GM21529 (cell line): ENCODE measurements around the gene PER1.
A peak's percentile ranks its signal among the peaks of the same experiment; 100 is the strongest.
"Not testable (repeated sequence)": the region's sequence is repeated elsewhere in the genome, so short reads cannot be mapped to it uniquely, and the experiment has no call there.

Source experiments
- ATAC-seq: cut with Tn5 transposase; IDR thresholded peaks from one replicate; pipeline ENCODE4 v1.9.1; 2021; ENCODE audit not compliant: unreplicated experiment

Gene PER1

DNA sequence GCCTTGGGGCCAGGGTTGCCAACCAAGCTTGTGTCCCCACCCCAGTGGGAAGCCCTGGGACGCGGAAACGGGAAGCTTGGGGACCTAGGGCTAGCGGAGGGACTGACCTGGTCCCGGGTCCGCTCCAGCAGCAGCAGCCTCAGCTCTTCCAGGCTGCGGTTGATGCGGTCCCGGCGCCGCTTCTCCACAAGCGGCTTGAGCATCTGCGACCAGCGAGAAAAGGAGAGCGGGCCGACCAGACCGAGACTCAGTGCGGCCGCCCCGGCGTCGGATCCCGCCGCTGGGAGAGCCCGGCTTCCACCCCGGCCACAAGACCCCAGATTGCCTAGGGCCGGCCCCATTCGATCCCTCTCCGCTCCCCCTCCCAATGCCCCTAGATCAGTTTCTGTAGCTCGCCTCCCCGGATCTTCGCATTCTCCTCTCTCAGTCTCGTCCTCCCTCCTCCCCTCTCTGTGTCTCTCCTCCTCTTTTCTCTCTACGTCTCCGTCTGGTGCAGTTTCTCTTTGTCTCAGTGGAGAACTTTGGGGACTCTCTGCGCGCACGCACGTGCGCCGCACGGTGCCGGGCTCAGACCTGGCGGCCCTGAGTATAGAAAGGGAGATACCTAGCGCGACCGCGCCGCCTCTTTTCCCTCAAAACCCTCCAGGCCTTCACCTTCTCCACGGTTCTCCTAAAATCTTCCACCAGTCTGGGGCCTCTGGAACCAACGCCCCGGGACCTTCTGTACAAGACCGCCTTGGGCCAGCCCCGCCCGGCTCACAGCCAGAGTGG is 29.1 kb downstream of the PER1 start:
- no peak for ATAC-seq

DNA sequence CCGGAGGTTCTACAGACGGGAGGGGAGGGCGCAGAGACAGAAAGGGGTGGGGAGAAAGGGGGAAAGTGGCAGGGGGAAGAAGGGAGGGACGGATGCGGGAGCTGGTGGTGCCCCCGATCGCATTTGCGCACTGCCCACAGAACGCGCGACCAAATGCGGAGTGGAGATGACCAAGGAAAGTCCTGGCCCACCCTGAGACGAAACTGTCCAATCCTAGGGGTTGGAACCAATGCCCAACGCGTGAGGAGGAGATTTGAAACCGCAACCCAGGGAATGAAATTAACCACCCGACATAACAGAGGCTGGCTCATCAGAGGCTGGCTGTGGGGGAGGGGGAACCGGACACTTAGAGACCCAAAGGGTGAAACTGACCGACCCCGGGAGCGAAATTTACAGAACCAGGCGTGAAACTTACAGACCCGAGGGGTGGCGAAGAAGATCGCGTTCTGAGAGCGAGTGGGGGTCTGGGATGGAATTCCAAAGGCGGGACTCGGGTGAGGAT is 29.7 kb downstream of the PER1 start:
- ATAC-seq, result no peak

DNA sequence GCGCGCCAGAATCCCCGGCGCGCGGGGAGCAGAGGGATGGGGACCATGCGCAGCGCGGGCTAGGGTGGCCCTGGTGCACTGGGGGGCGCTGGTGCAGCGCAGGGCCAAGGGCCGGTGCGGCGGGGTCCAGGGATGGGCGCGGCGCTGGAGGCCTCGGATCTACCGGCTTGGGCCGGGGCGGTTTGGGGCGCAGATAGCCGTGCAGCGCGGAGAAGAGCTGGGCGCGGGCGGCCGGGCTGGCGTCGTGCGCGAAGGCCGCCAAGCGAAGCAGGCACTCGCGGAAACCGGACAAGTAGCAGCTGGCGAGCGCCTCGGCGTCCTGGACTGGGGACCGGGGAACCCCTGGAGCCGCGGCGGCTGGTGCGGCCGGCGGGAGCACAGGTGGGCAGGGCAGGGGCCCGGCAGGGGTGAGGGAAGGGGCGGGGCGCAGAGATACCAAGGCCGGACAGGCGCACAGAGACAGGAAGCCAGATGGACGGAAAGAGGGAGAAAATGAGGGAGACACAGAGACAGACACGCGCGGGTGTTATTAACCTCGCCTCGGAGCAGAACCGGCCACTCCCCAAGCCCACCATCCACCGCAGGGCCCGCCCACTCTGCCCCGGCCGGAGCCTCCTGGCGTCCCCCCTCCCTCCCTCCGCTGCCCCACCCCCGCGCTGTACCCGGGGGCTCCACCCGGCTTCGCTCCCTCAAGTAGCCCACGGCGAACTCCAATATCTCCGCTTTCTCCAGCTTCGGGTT is 30.4 kb downstream of the PER1 start:
- peak; percentile 28 for ATAC-seq

DNA sequence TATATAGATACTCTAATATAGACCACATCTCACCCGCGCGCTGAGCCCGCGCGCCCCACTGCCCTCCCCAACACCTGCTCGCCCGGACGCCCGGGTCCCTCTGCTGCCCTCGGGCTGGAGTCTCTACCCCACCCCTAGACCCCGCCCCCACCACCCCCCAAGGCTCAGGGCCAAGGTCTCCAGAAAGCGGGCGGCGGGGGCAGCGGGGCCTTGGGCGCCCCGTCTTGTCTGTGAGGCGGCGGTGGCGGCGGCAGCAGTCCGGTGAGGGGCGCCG is 30.9 kb downstream of the PER1 start:
- peak; percentile 1 for ATAC-seq

DNA sequence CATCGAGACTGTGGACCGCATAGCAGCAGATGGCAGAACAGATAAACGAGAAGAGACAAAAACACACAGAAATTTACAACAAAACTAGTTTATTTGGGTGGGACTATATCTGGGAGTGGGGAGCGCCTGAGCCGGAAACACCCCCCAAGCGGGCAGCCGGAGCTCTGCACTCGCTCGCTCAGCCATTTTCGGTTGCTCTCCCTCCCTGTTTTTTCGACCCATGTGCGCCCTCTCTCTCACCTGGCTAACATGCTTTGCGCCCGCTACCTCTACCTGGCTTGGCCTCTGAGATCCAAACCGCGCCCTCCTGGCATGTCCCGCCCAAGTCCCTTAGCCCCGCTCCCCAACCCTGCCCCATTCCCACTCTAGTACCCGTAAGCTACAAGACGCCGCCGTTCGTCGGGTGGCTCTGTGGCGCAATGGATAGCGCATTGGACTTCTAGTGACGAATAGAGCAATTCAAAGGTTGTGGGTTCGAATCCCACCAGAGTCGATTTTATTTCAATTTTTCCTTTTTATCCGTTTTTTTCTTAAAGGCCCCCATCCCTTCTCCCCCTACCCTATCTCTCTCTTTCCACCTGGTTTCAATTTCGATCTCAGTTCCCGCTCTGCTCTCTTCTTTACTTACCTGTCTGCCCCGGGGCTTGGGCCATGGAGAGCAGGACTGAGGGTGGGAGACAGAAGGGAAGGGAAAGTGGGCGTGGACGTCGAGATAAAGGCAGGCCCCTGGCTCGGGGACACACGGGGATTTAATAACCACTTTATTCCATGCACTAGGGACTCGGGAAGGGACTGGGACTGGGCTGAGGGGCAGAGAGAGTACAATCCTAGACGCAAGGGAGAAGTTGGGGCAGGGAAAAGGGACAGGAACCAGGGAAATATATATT is 31.4 kb downstream of the PER1 start:
- no peak for ATAC-seq

DNA sequence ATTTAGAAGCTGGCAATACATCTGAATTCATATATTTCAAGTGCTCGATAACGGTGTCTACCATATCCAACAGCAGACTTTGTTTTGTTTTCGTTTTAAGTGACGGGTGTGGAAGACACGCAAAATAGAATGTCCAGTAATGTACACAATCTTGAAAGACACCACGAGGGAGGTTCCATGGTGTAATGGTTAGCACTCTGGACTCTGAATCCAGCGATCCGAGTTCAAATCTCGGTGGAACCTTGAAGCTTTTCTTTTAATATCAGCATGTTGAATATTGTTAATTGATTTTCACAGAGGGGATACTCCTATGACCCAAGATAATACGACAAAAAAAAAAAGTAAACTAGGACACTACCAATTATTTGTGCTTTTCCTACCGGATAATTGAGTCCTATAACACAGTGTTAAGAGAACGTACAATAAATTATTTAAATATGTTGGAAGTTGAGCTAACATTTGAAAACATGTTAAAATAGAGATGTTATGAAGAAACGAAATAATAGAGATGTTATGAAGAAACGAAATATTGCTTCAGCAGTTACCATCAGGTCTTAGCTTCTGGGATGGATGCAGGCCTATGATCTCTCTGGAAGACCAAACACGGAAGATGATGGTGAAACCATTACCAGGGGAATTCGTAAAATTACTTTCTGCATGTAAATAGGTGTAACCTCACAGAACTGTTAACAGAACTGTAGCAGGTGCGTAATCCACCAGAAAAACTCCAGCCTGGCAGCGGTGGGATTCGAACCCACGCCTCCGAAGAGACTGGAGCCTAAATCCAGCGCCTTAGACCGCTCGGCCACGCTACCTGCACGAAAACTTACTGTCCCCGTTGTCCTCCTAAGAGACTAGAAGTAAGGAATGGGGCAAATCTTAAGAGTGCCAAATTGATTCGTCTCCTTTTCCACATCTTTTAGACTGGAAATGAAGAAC is 32.4 kb downstream of the PER1 start:
- peak; percentile 37 for ATAC-seq

DNA sequence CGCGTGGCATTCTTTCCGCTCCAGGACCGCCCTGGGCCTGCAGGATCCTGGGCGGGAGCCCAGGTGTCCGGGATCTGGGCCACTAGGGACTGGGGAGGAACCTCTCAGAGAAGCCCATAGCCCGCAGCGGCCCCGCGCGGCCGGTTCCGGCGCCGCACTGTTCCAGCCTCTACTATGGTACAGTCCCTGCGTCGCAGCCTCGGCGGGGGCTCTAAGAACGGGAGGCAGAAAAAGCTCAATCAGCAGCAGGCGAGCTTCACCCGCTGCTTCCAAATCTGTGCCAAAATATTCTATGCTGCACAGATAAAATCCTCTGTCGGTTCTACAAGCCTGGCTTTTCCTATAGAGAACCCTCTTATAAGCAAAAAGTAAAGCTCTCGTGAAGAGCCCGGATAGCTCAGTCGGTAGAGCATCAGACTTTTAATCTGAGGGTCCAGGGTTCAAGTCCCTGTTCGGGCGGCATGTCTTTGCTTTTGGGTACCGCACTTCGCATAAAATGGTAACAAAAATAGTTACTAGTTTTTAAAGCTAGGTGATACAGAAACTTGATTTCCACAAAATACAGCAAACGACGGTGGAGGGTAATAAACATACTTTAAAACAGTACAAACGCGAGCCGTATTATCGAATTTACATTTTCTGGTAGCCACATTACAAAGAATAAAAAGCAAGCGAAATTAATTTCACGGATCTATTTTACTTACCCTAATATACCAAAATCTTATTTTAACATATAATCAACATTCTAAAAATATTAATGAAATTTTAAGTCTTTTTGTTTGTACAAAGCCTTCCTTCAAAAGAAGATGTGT is 33.2 kb downstream of the PER1 start:
- ATAC-seq, result peak; percentile 39

DNA sequence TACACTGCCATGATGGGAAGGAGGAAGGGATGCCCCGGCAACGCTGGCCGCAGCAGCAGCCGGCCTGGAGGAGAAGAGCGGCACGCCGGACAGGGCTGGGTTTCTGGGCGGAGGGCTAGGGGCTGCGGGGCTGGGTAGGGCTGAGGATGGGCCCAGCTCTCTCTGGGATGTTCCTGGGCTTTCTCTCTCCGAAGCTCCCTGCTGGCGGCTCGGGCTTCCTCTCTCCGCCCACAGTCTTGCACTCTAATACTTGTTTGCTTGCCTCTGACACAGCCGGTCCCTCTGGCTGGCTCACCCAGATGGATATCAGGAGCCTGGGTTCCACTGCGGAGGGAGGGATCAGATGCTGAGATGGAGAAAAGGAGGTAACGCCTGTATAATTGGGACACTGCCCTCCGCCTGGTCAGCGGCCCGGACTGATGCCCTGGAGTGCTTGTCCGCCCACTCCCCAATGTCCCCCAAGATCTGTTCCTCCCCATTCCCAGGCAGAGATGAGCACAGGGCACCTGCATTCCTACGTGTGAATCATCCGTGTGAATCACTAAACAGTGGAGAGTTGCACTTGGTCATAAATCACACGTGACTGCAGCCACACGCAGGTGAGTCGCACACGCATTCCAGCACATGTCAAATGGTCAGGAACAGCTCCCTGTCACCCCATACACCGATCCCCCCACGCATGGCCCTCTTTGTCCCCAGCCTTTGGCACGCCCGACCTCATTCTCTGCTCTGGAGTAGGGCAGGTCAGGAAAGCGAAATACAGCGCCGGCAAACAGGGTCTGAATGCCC is 34.0 kb downstream of the PER1 start, which contains the start of gene ALOXE3:
ALOXE3 (minus strand) TSS at position 535 of the 789 bp plus-strand sequence; CDS start at position 11, 524 bp downstream.
- no peak for ATAC-seq

DNA sequence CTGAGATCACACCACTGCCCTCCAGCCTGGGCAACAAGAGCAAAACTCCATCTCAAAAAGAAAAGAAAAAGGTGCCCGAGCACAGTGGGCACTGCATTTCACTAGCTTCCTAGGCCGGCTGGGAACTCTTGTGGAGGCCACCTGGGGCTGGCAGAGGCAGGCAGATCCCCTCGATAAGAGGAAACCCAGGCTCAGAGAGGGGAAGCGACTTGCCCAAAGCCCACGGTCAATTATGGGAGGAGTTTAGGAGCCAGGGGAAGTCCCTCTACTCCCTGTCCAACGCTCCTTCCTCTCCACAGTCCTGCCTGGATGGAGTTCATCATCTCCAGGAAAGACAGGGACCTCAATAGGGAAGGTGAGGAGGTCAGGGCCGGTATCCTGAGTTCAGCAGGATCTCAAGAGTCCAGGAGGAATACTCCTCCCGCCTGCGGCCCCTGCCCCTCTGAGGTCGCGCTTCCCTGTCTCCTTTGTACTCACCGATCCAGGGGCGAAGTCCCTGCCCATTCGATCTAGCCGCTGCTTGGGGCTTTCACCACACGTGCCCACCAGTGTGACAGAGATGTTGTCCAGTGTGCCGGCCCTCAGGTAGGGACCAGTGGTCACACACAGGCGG is 34.7 kb downstream of the PER1 start:
- no peak for ATAC-seq

DNA sequence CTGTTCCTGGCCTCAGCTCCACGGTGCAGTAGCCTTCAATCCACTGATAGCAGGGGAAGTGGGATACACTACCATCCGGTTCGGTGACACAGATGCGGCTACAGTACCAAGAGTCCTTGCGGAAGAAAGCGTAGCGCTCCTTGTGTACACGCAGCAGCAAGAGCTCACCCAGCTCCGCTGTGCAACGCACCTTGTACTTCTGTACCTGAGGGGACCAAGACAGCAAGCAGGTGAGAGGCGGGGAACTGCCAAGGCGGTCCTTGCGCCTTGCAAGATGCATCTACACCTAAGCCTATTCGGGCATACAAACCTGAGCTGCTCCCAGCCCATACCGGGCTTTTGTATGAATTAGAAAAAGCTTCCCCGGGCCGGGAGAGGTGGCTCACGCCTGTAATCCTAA is 35.4 kb downstream of the PER1 start:
- ATAC-seq, result no peak

DNA sequence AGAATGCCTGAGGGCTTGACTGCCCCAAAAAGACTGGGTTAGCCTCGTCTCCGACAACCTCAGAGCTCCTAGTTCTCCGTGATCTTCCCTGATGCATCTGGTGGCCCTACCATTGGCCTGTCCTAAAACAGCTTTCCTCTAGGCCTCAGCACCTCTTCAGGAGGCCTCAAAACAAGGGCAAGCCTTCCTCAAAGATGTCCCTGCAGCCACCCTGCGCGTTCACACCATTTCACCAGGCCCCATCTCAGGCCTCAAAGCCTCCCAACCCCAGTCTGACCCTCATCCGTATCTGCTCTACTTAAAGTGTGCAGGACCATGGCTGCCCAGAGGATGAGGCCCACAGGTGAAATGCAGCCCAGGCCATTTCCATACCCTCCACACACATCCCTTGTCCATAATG is 41.3 kb downstream of the PER1 start:
- no peak for ATAC-seq

DNA sequence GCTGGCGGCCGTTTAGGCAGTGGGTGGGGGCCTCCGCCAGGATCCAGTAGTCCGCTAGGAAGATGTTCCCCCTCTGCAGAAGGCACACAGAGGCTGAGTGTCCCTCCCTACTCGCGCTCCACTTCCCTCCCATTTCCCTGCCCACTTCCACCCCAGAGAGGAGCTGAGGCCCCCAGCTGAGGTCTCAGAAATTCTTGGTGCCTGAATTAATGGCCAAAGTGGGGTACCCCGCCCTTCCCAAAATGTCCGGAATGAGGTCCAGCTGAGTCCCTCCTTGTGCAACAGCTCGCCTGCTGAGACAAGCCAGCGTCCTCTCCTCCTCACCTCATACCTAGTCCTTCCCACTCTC is 41.8 kb downstream of the PER1 start:
- no peak for ATAC-seq

DNA sequence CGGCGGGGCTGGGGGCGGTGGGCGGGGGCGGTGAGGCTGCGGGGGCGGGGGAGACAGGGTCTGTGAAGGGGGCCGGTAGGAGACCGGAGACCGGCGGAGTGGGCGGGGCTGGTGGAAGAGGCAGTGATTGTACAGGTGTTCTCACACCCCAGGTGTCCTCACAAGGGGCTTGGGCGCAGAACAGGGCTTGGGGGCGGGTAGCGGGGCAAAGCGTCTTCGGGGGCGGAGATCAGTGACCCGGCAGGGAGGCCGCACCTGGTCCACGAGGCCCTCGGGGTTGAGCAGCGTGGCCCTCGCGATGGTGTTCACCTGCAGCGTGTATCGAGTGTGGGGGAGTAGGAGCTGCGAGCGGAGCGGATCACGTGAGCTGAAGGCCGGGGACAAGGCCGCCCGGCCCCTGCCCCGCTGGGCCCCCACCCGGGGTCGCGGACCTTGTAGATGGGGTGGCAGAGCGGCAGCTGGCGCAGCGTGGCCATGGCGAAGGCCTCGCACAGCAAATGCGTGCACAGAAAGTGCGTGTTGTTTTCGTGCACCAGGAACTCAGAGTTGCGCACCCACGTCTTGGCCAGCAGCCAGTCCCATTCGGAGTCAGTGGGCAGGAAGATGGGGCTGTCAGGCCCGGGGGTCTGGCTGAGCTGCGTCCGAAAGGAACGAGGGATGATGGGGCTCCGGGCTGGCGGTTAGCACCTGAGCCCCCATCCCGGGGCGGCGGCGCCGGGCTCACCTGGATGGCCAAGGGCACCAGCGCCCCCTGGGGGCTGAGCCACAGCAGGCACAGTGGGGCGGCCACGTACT is 42.3 kb downstream of the PER1 start:
- ATAC-seq, result no peak

DNA sequence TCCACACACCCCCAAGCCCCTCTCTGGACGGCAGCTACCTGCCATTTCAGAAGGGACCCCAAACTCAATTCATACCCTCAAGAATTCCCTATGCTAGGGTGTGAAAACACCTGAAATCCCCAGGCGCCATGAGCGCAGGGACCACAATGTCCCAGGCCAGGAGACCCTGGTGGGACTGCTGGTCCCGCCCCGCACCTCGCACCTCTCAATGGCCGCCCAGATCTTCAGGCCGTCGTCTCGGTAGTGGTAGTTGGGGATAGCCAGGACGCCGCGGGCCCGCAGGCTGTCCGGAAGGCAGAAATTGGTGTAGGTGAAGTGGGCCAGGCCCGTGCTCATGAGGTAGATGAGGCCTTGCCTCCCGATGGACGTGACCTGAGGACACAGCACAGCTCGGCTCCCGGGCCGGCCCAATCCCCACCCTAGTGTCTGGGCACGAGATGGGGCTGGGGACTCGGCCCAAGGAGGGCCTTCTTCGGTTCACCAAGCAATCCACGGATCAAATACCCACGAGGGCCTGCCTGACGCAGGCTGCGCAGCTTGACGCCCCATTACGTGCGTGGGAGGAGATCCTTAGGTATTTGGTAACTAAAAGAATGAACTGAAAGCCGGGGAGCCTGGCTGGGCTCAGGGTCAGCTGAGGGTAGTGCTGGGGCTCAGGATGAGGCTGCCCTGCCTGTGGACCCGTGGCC is 43.1 kb downstream of the PER1 start:
- no peak for ATAC-seq

DNA sequence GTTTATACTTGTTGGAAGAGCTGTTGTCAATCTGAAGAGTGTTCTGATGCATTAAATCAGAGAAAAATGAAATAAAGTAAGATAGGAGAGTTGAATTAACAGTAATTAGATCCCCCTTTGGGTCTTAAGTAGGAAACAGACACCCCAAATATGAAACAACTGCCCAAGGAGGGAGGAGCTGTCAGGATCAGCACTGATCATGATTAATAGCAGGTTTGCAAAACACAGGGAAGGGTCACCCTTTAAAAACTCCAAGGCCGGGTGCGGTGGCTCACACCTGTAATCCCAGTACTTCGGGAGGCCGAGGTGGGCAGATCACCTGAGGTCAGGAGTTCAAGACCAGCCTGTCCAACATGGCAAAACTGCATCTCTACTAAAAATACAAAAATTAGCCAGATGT is 45.2 kb downstream of the PER1 start:
- ATAC-seq, result not testable (repeated sequence)

DNA sequence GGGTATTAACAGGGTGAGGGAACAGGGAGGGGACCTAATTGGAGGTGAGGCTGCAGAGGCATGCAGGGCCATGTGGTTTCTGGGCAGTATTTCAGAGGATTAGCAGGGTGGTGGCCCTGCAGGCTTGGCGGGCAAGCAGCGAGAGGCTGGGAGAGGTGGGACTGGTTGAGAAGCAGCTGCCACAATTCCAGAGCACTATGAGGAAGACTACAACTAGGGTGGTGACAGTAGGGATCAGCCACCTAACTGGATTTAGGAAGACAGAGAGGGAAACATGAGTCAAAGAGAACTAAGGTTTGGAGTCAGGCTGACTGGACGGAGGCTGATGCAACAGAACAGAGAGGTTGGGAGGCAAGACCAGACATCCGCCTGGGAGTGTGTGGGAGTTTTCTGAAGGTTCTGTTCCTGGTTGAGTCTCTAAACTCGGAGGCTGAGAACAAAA is 46.2 kb downstream of the PER1 start:
- ATAC-seq, result no peak

DNA sequence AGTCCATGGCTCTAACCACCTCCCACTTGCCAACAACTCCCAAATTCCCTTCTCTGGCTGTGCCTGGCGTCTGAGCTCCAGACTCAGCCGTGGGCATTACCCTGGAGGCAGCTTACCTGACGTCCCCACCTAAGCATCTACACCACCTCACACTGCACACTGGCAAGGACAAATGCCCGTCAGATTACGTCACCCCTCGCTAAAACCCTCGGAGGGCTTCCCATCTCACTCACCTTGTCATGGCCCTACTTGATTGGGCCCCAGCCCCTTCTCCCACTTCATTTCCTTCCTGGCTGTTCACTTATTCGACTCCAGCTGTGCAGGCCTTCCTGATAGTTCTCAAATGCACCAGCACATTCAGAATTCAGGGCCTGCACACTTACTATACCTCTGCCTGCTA is 47.3 kb downstream of the PER1 start:
- ATAC-seq, result no peak
